DND-41 (cell line): Measurements from ENCODE around the gene GCC1.
A peak's percentile ranks its signal among the peaks of the same experiment; 100 is the strongest.
"Not testable (repeated sequence)": the region's sequence is repeated elsewhere in the genome, so short reads cannot be mapped to it uniquely, and the experiment has no call there.

ENCODE experiments used
- ATAC-seq: fragments of 200-7000 bp; cut with Tn5 transposase; 3 replicates; pipeline ENCODE4 v1.9.1; 2021; ENCODE audit warnings: low read depth; ENCODE audit not compliant: insufficient read depth
- DNase-seq: peaks from one replicate; pipeline ENCODE4 v3.0.0-alpha.2; 2020
- H2AFZ ChIP-seq: 2 replicates; pipeline ENCODE4 v1.6.0; 2012; ENCODE audit warnings: low read depth, low read length
- H3K27ac ChIP-seq: 2 replicates; pipeline ENCODE4 v1.5.1; 2012; ENCODE audit warnings: low read length, inconsistent platforms
- H3K27me3 ChIP-seq: fragments of 200-600 bp; sonication (generic); 2 replicates; pipeline ENCODE4 v1.6.0; 2012; ENCODE audit warnings: low read length, mild to moderate bottlenecking, inconsistent platforms; ENCODE audit not compliant: insufficient read depth, poor library complexity
- H3K36me3 ChIP-seq: 2 replicates; pipeline ENCODE4 v1.5.1; 2012; ENCODE audit warnings: low read length, inconsistent platforms; ENCODE audit not compliant: insufficient read depth
- H3K4me1 ChIP-seq: 2 replicates; pipeline ENCODE4 v1.5.1; 2012; ENCODE audit warnings: mild to moderate bottlenecking, low read length; ENCODE audit not compliant: insufficient read depth
- H3K4me2 ChIP-seq: 2 replicates; pipeline ENCODE4 v1.6.0; 2012; ENCODE audit warnings: mild to moderate bottlenecking, moderate library complexity, low read length, inconsistent platforms; ENCODE audit not compliant: insufficient read depth
- H3K4me3 ChIP-seq, 2 experiments: fragments of 200-600 bp in 1 of 2; shearing (Covaris generic) in 1 of 2; 2 replicates each; pipeline ENCODE4 v1.5.1; 2012 to 2016; ENCODE audit warnings: inconsistent platforms in 2 of 2, low read length in 2 of 2, mild to moderate bottlenecking in 2 of 2, low read depth in 1 of 2, moderate library complexity in 1 of 2
- H3K79me2 ChIP-seq: 2 replicates; pipeline ENCODE4 v1.6.0; 2012; ENCODE audit warnings: low read length, inconsistent platforms; ENCODE audit not compliant: insufficient read depth
- H3K9ac ChIP-seq: 2 replicates; pipeline ENCODE4 v1.6.0; 2012; ENCODE audit warnings: low read depth, mild to moderate bottlenecking, inconsistent platforms, low read length, moderate library complexity
- H3K9me3 ChIP-seq: 2 replicates; pipeline ENCODE4 v1.5.1; 2012; ENCODE audit warnings: low read length, moderate library complexity, mild to moderate bottlenecking, inconsistent platforms; ENCODE audit not compliant: insufficient read depth, severe bottlenecking
- H4K20me1 ChIP-seq: 2 replicates; pipeline ENCODE4 v1.6.0; 2012; ENCODE audit warnings: low read length; ENCODE audit not compliant: insufficient read depth
- EZH2 ChIP-seq: IDR thresholded peaks from 3 replicates; pipeline ENCODE4 v1.6.1; 2012; ENCODE audit warnings: borderline replicate concordance, low read depth, mild to moderate bottlenecking, moderate library complexity, low read length, inconsistent platforms; ENCODE audit not compliant: severe bottlenecking
- TF ChIP-seq, protein P1 (sequence below): IDR thresholded peaks from 2 replicates; pipeline ENCODE4 v1.5.1; 2012; ENCODE audit warnings: borderline replicate concordance, low read length, moderate library complexity, mild to moderate bottlenecking; ENCODE audit not compliant: poor library complexity, severe bottlenecking; ENCODE audit errors: extremely low read depth

Gene GCC1

DNA sequence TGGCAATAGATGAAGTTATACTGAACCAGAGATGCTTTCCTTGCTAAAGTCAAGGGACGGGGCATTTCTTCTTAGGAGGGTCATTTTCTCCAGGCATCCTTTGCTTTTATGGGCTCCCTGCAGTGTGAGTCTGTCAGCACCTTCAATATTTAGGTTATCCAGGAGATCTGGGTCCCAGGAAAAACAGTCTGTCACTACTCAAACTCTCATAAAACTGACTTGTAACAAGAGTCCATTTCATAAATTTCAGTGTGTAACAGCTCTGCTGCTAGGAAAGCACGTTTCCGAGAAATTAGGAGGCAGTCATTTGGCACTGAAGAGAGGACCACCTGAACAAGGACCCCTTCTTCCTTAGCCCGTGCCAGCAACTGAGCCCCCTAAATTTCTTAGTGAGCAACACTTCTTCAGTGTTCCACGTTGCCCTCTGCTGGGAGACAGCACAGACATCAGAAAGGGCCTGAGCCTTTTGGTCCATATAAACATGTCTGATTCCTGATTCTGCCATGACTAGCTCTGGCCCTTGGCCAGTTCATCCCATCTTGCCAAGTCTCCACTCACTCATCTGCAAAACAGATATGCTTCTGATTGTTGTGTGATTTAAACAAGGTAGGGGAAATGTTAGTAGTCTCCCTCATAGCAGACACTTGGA lies 7.2 kb downstream of the GCC1 start:
- Histone ChIP-seq H4K20me1 (peaks cover 15% of the 10 kb centered on the region), H3K27me3 (no peaks in the 10 kb centered on the region), H3K9me3 (no peaks in the 10 kb centered on the region), H3K27ac (no peak overlapping the region), H3K4me3 (no peak overlapping the region), H3K4me1 (peaks cover 16% of the 10 kb centered on the region), H3K79me2 (peaks cover 11% of the 10 kb centered on the region), H2AFZ (no peak overlapping the region), H3K9ac (no peak overlapping the region), H3K4me2 (no peak overlapping the region), H3K36me3 (peaks cover 22% of the 10 kb centered on the region)
- DNase-seq (no peak), ATAC-seq (peak; percentile 58; the same call in 2 of the 3 replicates)
- TF ChIP-seq, protein P1, sequence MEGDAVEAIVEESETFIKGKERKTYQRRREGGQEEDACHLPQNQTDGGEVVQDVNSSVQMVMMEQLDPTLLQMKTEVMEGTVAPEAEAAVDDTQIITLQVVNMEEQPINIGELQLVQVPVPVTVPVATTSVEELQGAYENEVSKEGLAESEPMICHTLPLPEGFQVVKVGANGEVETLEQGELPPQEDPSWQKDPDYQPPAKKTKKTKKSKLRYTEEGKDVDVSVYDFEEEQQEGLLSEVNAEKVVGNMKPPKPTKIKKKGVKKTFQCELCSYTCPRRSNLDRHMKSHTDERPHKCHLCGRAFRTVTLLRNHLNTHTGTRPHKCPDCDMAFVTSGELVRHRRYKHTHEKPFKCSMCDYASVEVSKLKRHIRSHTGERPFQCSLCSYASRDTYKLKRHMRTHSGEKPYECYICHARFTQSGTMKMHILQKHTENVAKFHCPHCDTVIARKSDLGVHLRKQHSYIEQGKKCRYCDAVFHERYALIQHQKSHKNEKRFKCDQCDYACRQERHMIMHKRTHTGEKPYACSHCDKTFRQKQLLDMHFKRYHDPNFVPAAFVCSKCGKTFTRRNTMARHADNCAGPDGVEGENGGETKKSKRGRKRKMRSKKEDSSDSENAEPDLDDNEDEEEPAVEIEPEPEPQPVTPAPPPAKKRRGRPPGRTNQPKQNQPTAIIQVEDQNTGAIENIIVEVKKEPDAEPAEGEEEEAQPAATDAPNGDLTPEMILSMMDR, result peak; percentile 49
- TF ChIP-seq EZH2, result no peak

DNA sequence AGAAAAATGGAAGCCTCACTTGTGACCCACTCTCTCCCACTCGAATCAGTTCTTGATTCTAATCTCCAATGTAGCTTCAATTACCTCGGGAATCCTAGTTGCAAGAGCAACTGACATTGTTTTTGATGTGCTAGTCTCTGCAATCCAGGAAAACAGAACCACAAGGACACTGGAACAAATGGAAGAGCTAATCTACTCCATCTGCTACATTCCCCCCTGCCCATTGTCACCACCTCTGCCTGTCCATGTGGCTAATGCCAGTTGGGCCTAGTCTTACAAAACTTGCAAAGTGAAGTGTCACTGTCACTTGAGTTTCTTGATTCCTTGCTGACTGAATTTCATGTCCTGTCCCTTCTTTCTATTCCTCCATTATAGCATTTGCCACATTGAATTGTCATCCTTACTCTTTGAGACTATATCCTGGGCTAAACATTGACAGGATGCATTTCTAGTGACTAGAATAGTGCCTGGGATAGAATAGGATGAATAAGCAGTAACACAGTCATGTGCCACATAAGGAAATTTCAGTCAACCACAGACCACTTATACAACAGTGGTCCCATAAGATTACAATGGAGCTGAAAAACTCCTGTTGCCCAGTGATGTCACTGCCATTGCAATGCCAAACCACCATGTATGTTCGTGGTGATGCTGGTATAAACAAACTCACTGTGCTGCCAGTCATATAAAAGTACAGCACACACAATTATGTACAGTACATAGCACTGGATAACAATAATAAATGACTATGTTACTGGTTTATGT lies 13.5 kb downstream of the GCC1 start:
- Histone ChIP-seq H2AFZ (no peak overlapping the region), H4K20me1 (no peaks in the 10 kb centered on the region), H3K4me3 (no peak overlapping the region), H3K27me3 (no peaks in the 10 kb centered on the region), H3K27ac (no peak overlapping the region), H3K9ac (no peak overlapping the region), H3K4me2 (no peak overlapping the region), H3K79me2 (no peaks in the 10 kb centered on the region), H3K36me3 (no peaks in the 10 kb centered on the region), H3K9me3 (no peaks in the 10 kb centered on the region), H3K4me1 (no peaks in the 10 kb centered on the region)
- DNase-seq (no peak), ATAC-seq (no peak)
- TF ChIP-seq, protein P1, result no peak

DNA sequence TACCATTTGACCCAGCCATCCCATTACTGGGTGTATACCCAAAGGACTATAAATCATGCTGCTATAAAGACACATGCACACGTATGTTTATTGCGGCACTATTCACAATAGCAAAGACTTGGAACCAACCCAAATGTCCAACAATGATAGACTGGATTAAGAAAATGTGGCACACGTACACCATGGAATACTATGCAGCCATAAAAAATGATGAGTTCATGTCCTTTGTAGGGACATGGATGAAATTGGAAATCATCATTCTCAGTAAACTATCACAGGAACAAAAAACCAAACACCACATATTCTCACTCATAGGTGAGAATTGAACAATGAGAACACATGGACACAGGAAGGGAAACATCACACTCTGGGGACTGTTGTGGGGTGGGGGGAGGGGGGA lies 17.4 kb downstream of the GCC1 start:
- not testable (repeated sequence) for DNase-seq, H3K27ac ChIP-seq, H3K9me3 ChIP-seq, H3K4me1 ChIP-seq, ATAC-seq, H4K20me1 ChIP-seq, H3K79me2 ChIP-seq, H3K36me3 ChIP-seq, H3K4me2 ChIP-seq, H3K27me3 ChIP-seq, H3K9ac ChIP-seq, H3K4me3 ChIP-seq, H2AFZ ChIP-seq

DNA sequence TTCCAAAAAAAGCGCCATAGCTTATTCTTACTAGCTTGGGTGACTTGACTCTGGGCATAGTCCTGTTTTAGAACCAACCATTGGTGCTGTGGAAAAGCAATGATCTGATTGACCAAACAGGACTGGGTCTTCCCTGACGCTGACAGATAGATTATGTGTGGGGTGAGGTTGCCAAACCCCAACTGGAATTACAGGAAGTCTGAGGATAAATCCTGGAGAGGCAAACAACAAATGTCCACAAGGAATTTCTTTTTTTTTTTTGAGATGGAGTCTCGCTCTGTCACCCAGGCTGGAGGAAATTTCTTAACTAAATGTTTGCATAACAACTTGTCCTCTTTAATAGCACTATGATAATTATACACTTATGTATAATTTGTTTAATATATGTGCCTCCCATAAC lies 19.2 kb downstream of the GCC1 start:
- Histone ChIP-seq H3K4me3 (no peak overlapping the region), H3K9ac (no peak overlapping the region), H3K27me3 (no peaks in the 10 kb centered on the region), H3K79me2 (no peaks in the 10 kb centered on the region), H3K36me3 (no peaks in the 10 kb centered on the region), H3K4me2 (no peak overlapping the region), H4K20me1 (no peaks in the 10 kb centered on the region), H3K9me3 (no peaks in the 10 kb centered on the region), H3K4me1 (no peaks in the 10 kb centered on the region), H3K27ac (no peak overlapping the region), H2AFZ (no peak overlapping the region)
- TF ChIP-seq, protein P1, result no peak
- no peak for TF ChIP-seq EZH2
- no peak for ATAC-seq
- no peak for DNase-seq
